Karpas-422 (cell line): ENCODE data around the gene CD274. TPM values are rescaled to one million over a fixed set of nuclear protein-coding genes. Genes with fewer than 3 reads are reported as not detected.
"Not testable (repeated sequence)": the region's sequence is repeated elsewhere in the genome, so short reads cannot be mapped to it uniquely, and the experiment has no call there.

Source experiments
- DNase-seq: peaks from one replicate; pipeline ENCODE4 v3.0.0-alpha.2; 2015
- H2AFZ ChIP-seq: fragments of 200-600 bp; sonication (generic); 2 replicates; pipeline ENCODE4 v1.6.1; 2014; ENCODE audit warnings: antibody characterized with exemption, low read length, mixed read lengths
- H3K27ac ChIP-seq: fragments of 200-600 bp; sonication (generic); 2 replicates; pipeline ENCODE4 v1.5.1; 2014; ENCODE audit warnings: mild to moderate bottlenecking, low read length, moderate library complexity
- H3K27me3 ChIP-seq: fragments of 200-600 bp; sonication (generic); 2 replicates; pipeline ENCODE4 v1.6.1; 2014; ENCODE audit warnings: low read length, mixed read lengths
- H3K36me3 ChIP-seq: fragments of 200-600 bp; sonication (generic); 2 replicates; pipeline ENCODE4 v1.6.1; 2014; ENCODE audit warnings: low read length, mixed read lengths; ENCODE audit not compliant: insufficient read depth
- H3K4me1 ChIP-seq: fragments of 200-600 bp; sonication (generic); 2 replicates; pipeline ENCODE4 v1.6.1; 2014; ENCODE audit warnings: mild to moderate bottlenecking, low read length, mixed read lengths
- H3K4me2 ChIP-seq: fragments of 200-600 bp; sonication (generic); 2 replicates; pipeline ENCODE4 v1.6.1; 2014; ENCODE audit warnings: low read length, low read depth, mild to moderate bottlenecking; ENCODE audit not compliant: poor library complexity, severe bottlenecking
- H3K4me3 ChIP-seq: fragments of 200-600 bp; sonication (generic); 2 replicates; pipeline ENCODE4 v1.5.1; 2014; ENCODE audit warnings: mild to moderate bottlenecking, antibody characterized with exemption, low read length, mixed read lengths
- H3K79me2 ChIP-seq: fragments of 200-600 bp; sonication (generic); 2 replicates; pipeline ENCODE4 v1.6.1; 2014; ENCODE audit warnings: mild to moderate bottlenecking, low read length, mixed read lengths
- H3K9ac ChIP-seq: fragments of 200-600 bp; sonication (generic); 2 replicates; pipeline ENCODE4 v1.6.0; 2014; ENCODE audit warnings: low read length
- H3K9me2 ChIP-seq: fragments of 200-600 bp; sonication (generic), shearing (Covaris generic); replicated peaks from 2 replicates; pipeline ENCODE4 v1.6.0; 2014; ENCODE audit warnings: mild to moderate bottlenecking, low read length, moderate library complexity; ENCODE audit not compliant: insufficient read depth
- H3K9me3 ChIP-seq: fragments of 300-700, 200-600 bp; sonication (generic); 2 replicates; pipeline ENCODE4 v1.6.1; 2014; ENCODE audit warnings: low read length, mixed read lengths
- H4K20me1 ChIP-seq: fragments of 200-600 bp; sonication (generic); 2 replicates; pipeline ENCODE4 v1.6.1; 2014; ENCODE audit warnings: mild to moderate bottlenecking, antibody characterized with exemption, low read length, low read depth; ENCODE audit not compliant: insufficient read depth
- total RNA-seq: library from RNA; depleted of rRNA; stranded (reverse); fragments of >200 nt; shearing (Covaris generic); gene quantifications from 2 replicates; pipeline ENCODE4 v1.2.3, GENCODE V29; 2014; ENCODE audit warnings: low replicate concordance

Gene CD274
- total RNA-seq, 1 experiment from 2014 or later: 0.11 TPM

DNA sequence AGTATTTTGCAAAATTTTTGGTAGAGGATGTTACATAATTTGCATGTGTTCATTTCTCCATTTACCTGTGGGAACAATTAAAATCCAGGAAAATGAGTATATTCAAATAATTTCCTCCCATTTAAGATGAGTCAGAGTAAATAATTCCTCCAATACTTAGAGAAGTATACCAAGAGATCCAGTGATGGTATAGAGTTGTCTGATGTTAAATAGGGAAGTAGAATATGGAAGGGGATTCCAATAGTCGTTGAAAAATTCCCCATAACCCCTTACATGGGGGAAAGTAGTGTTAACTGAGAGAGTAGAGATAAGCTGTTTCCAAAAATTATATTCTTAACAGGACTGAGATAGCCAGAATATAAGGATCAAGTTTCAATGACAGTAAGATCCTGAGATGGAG is 15.7 kb downstream of the CD274 start:
- no peaks in the 10 kb centered on the region for H3K79me2 ChIP-seq
- H4K20me1 ChIP-seq: no peaks in the 10 kb centered on the region
- H3K27ac ChIP-seq: no peak overlapping the region
- H3K4me1 ChIP-seq: peaks cover 20% of the 10 kb centered on the region
- H3K9me3 ChIP-seq: no peaks in the 10 kb centered on the region
- DNase-seq: no peak
- H3K4me2 ChIP-seq: no peak overlapping the region
- no peak overlapping the region for H3K9ac ChIP-seq
- no peaks in the 10 kb centered on the region for H3K27me3 ChIP-seq
- no peaks in the 10 kb centered on the region for H3K9me2 ChIP-seq
- no peaks in the 10 kb centered on the region for H3K36me3 ChIP-seq
- H3K4me3 ChIP-seq: no peak overlapping the region
- H2AFZ ChIP-seq: no peak overlapping the region

GRCh38 chr9:5466766-5467165 is 16.4 kb downstream of the CD274 start:
- H3K9ac ChIP-seq: no peak overlapping the region
- H3K9me2 ChIP-seq: no peaks in the 10 kb centered on the region
- H3K4me1 ChIP-seq: peaks cover 20% of the 10 kb centered on the region
- H3K36me3 ChIP-seq: no peaks in the 10 kb centered on the region
- no peak overlapping the region for H3K4me2 ChIP-seq
- H3K27me3 ChIP-seq: no peaks in the 10 kb centered on the region
- no peaks in the 10 kb centered on the region for H3K79me2 ChIP-seq
- no peaks in the 10 kb centered on the region for H3K9me3 ChIP-seq
- no peak overlapping the region for H3K4me3 ChIP-seq
- no peak overlapping the region for H2AFZ ChIP-seq
- H3K27ac ChIP-seq: no peak overlapping the region
- DNase-seq: no peak
- no peaks in the 10 kb centered on the region for H4K20me1 ChIP-seq

GRCh38 chr9:5468850-5469249 is 18.5 kb downstream of the CD274 start:
- DNase-seq: no peak
- no peak overlapping the region for H3K9ac ChIP-seq
- H3K9me2 ChIP-seq: no peaks in the 10 kb centered on the region
- no peak overlapping the region for H3K4me2 ChIP-seq
- H3K4me1 ChIP-seq: peaks cover 20% of the 10 kb centered on the region
- no peaks in the 10 kb centered on the region for H3K9me3 ChIP-seq
- no peaks in the 10 kb centered on the region for H3K79me2 ChIP-seq
- no peak overlapping the region for H3K27ac ChIP-seq
- no peaks in the 10 kb centered on the region for H3K36me3 ChIP-seq
- H4K20me1 ChIP-seq: no peaks in the 10 kb centered on the region
- no peak overlapping the region for H2AFZ ChIP-seq
- H3K4me3 ChIP-seq: no peak overlapping the region
- H3K27me3 ChIP-seq: no peaks in the 10 kb centered on the region

GRCh38 chr9:5470122-5470521 is 19.8 kb downstream of the CD274 start:
- H4K20me1 ChIP-seq: no peaks in the 10 kb centered on the region
- no peaks in the 10 kb centered on the region for H3K27me3 ChIP-seq
- no peaks in the 10 kb centered on the region for H3K79me2 ChIP-seq
- H3K4me2 ChIP-seq: no peak overlapping the region
- H3K36me3 ChIP-seq: no peaks in the 10 kb centered on the region
- no peaks in the 10 kb centered on the region for H3K9me3 ChIP-seq
- no peak overlapping the region for H3K9ac ChIP-seq
- H3K27ac ChIP-seq: no peak overlapping the region
- no peak overlapping the region for H2AFZ ChIP-seq
- H3K9me2 ChIP-seq: no peaks in the 10 kb centered on the region
- peaks cover 20% of the 10 kb centered on the region for H3K4me1 ChIP-seq
- H3K4me3 ChIP-seq: no peak overlapping the region
- no peak for DNase-seq

DNA sequence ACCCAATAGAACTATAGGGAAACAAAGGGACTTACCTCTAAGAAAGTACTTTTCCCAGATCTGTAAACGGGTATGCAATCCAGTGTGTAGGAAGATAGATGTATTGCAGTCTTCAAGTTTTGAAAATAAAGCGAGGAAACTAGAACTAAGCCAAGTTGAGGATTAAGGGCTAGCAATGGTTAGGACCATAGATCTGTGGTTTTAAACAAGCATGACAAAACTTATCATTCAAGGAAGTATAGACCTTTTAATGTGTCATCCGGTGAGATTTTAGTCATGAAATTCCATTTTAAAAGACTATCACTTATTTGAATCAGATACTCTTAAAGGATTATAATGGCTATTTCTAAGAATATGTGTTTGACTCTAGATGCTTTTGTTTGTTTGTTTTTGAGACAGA is 20.5 kb downstream of the CD274 start:
- Histone ChIP-seq H3K27ac (no peak overlapping the region), H3K9me2 (no peaks in the 10 kb centered on the region), H3K36me3 (no peaks in the 10 kb centered on the region), H3K4me2 (no peak overlapping the region), H3K4me1 (peaks cover 15% of the 10 kb centered on the region), H3K27me3 (no peaks in the 10 kb centered on the region), H3K4me3 (no peak overlapping the region), H3K9ac (no peak overlapping the region), H3K79me2 (no peaks in the 10 kb centered on the region), H3K9me3 (no peaks in the 10 kb centered on the region), H2AFZ (no peak overlapping the region), H4K20me1 (no peaks in the 10 kb centered on the region)
- DNase-seq: no peak

- not testable (repeated sequence) for H3K4me2 ChIP-seq, H3K9me2 ChIP-seq, H3K4me1 ChIP-seq, H2AFZ ChIP-seq, H3K9me3 ChIP-seq, H3K4me3 ChIP-seq, DNase-seq, H3K27ac ChIP-seq, H3K9ac ChIP-seq, H3K27me3 ChIP-seq, H4K20me1 ChIP-seq, H3K36me3 ChIP-seq, H3K79me2 ChIP-seq
These were observed 25.3 kb downstream of the CD274 start for GRCh38 chr9:5475611-5476010.

DNA sequence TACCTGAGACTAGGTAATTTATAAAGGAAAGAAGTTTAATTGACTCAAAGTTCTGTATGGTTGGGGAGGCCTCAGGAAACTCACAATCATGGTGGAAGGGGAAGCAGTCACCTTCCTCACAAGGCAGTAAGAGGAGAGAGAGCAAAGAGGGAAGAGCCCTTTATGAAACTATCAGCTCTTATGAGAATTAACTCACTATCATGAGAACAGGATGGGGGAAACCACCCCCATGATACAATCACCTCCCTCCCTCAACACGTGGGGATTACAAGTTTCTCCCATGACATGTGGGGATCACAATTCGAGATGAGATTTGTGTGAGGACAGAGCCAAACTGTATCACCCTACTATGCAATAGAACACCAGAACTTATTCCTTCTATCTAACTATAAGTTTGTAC is 27.9 kb downstream of the CD274 start:
- H4K20me1 ChIP-seq: no peaks in the 10 kb centered on the region
- peaks cover 1% of the 10 kb centered on the region; the same call in 1 of the 2 replicates for H3K79me2 ChIP-seq
- H3K9me2 ChIP-seq: no peaks in the 10 kb centered on the region
- no peak overlapping the region for H2AFZ ChIP-seq
- H3K36me3 ChIP-seq: no peaks in the 10 kb centered on the region
- no peaks in the 10 kb centered on the region for H3K9me3 ChIP-seq
- no peak overlapping the region for H3K4me3 ChIP-seq
- H3K27ac ChIP-seq: no peak overlapping the region
- no peaks in the 10 kb centered on the region for H3K27me3 ChIP-seq
- H3K4me1 ChIP-seq: no peaks in the 10 kb centered on the region
- no peak overlapping the region for H3K9ac ChIP-seq
- no peak for DNase-seq
- no peak overlapping the region for H3K4me2 ChIP-seq

DNA sequence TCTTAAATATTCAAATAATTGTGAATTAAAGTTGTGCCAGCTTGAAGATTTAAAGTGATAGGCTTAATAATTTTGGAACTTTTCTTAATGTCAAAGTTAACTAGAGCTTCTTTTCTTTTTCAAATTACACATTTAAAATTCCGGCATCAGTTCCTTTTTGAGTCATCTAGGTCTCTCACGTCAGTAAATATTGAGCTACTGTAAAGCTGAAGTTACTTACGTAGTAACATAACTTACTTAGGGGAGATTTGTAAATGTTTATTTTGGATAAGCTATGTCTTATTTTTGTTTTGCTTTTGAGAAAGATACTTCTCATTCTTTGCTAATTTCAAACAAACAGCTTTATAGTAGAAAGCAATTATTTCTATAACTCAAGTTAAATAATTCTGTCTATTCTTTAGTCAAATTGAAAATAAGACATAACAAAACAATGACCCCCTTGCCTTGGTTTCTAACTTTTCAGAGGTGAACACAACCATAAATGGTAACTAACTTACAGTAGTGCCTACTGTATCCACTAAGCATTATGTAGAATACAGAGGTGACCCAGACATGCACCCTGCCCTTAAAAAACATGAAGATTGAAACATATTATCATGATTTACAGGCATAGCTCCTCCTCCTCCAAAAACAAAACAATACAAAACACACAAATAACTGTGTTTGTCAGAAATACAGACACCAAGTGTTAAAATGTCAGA is 29.8 kb downstream of the CD274 start:
- no peaks in the 10 kb centered on the region for H4K20me1 ChIP-seq

More for the DNA sequence above, 29.8 kb downstream of the CD274 start:
- Histone ChIP-seq H3K36me3 (no peaks in the 10 kb centered on the region), H3K27ac (no peak overlapping the region), H3K27me3 (no peaks in the 10 kb centered on the region), H3K9me2 (no peaks in the 10 kb centered on the region), H3K4me3 (no peak overlapping the region), H3K4me2 (no peak overlapping the region), H3K4me1 (no peaks in the 10 kb centered on the region), H3K79me2 (peaks cover 11% of the 10 kb centered on the region), H2AFZ (no peak overlapping the region), H3K9ac (no peak overlapping the region), H3K9me3 (no peaks in the 10 kb centered on the region)
- DNase-seq: no peak
